Endothelial cell (in vitro differentiated cells): ENCODE results near the gene CERKL. TPM values are rescaled to one million over a fixed set of nuclear protein-coding genes. Genes with fewer than 3 reads are reported as not detected.

Experiments
- DNase-seq: peaks from one replicate; pipeline ENCODE4 v3.0.0; 2021; ENCODE audit warnings: low spot score
- H3K27ac Mint-ChIP-seq: one replicate; pipeline ENCODE4 v1.8.0; 2021; ENCODE audit warnings: mixed read lengths, inconsistent platforms; ENCODE audit not compliant: unreplicated experiment
- H3K27me3 Mint-ChIP-seq: one replicate; pipeline ENCODE4 v1.8.0; 2021; ENCODE audit warnings: mild to moderate bottlenecking, moderate library complexity, mixed read lengths, inconsistent platforms; ENCODE audit not compliant: unreplicated experiment
- H3K36me3 Mint-ChIP-seq: one replicate; pipeline ENCODE4 v1.8.0; 2021; ENCODE audit warnings: mild to moderate bottlenecking, low read depth, mixed read lengths, inconsistent platforms; ENCODE audit not compliant: unreplicated experiment
- H3K4me1 Mint-ChIP-seq: one replicate; pipeline ENCODE4 v1.8.0; 2021; ENCODE audit warnings: mild to moderate bottlenecking, mixed read lengths, inconsistent platforms; ENCODE audit not compliant: unreplicated experiment
- H3K4me3 Mint-ChIP-seq: one replicate; pipeline ENCODE4 v1.8.0; 2021; ENCODE audit warnings: mild to moderate bottlenecking, mixed read lengths, inconsistent platforms; ENCODE audit not compliant: unreplicated experiment
- H3K9me3 Mint-ChIP-seq: one replicate; pipeline ENCODE4 v1.8.0; 2021; ENCODE audit warnings: mixed read lengths, inconsistent platforms; ENCODE audit not compliant: unreplicated experiment
- CTCF ChIP-seq: fragments of 200-600 bp; sonication (generic); IDR thresholded peaks from one replicate; pipeline ENCODE4 v1.5.0; 2021; ENCODE audit warnings: antibody characterized with exemption; ENCODE audit not compliant: unreplicated experiment
- total RNA-seq: library from RNA; stranded (reverse); fragmentation: NEBNext Ultra II Directional; extraction: Animal tissue kit (Norgen Biotek cat#: 25700); gene quantifications from one replicate; pipeline ENCODE4 v1.2.1, GENCODE V29; 2021; ENCODE audit not compliant: unreplicated experiment

CERKL gene
- total RNA-seq, 1 donor from 2014 or later: 0.08 TPM

DNA sequence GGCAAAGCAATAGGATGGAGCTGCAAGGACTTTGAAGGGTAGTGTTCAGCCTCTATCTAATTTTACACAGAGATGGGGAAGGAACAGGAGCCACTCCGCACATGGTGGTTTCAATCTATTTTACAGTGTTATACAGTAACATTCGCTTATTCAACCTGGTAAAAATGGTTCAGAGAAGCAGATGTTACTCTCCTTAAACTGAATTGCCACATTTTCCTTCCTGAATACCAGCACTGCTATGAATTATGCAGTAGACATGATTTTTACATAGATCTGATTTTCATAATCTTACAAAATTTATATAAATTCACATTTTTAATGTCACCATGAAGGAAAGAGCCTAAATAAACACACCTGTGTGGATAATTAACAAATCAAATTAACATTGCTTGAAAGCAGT is 114.7 kb downstream of the CERKL start:
- Mint-ChIP-seq H3K4me1 (no peaks in the 10 kb centered on the region), H3K27me3 (no peaks in the 10 kb centered on the region), H3K9me3 (no peaks in the 10 kb centered on the region), H3K36me3 (no peaks in the 10 kb centered on the region), H3K27ac (no peak overlapping the region), H3K4me3 (no peak overlapping the region)
- DNase-seq: no peak
- no peak for TF ChIP-seq CTCF

GRCh38 chr2:181540421-181540820 is 116.5 kb downstream of the CERKL start:
- no peak for TF ChIP-seq CTCF
- H3K4me1 Mint-ChIP-seq: no peaks in the 10 kb centered on the region
- no peaks in the 10 kb centered on the region for H3K9me3 Mint-ChIP-seq
- H3K4me3 Mint-ChIP-seq: no peak overlapping the region
- no peak overlapping the region for H3K27ac Mint-ChIP-seq
- no peak for DNase-seq
- H3K36me3 Mint-ChIP-seq: no peaks in the 10 kb centered on the region
- no peaks in the 10 kb centered on the region for H3K27me3 Mint-ChIP-seq

- TF ChIP-seq CTCF: no peak
- Mint-ChIP-seq H3K9me3 (no peaks in the 10 kb centered on the region), H3K27me3 (no peaks in the 10 kb centered on the region), H3K4me1 (peaks cover 8% of the 10 kb centered on the region), H3K4me3 (no peak overlapping the region), H3K27ac (no peak overlapping the region), H3K36me3 (no peaks in the 10 kb centered on the region)
- DNase-seq: no peak
Observed at GRCh38 chr2:181536730-181537129, 120.2 kb downstream of the CERKL start.

DNA sequence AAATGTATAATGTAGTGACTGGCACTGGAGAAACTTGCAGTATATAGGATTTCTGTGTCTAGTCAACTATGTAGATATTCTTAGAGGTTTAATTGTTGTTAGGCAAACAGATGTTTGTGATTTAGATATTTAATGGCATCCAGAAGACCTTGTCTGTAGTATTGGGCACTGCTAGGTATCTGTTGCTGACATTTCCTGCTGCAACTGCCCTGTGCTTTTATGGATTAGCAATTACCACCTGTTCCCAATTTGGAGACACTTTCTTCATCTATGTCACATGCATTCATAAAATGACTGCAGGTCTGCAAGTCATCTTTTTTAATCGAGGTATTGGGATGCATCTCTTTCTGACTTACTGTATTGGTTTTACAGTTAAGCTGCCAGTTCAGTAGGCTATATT is 128.5 kb downstream of the CERKL start:
- H3K4me3 Mint-ChIP-seq: no peak overlapping the region
- H3K9me3 Mint-ChIP-seq: no peaks in the 10 kb centered on the region
- H3K27me3 Mint-ChIP-seq: no peaks in the 10 kb centered on the region
- DNase-seq: no peak
- H3K27ac Mint-ChIP-seq: no peak overlapping the region
- no peaks in the 10 kb centered on the region for H3K4me1 Mint-ChIP-seq
- no peak for TF ChIP-seq CTCF
- no peaks in the 10 kb centered on the region for H3K36me3 Mint-ChIP-seq

DNA sequence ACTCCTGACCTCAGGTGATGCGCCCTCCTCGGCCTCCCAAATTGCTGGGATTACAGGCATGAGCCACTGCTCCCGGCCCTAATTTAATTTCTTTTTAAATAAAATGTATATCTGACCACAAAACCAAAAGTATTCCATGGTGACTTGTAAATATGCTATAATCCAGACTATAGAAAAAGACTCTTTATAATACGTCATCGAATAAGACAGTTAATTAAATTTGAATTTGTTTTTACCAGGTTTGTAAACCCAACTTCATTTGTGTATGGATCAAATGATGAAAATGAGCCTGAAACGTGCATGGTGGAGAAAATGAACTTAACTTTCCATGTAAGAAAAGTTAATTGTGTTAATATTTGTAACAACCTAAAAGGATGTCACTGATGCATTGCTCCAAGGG is 129.8 kb downstream of the CERKL start:
- H3K4me3 Mint-ChIP-seq: no peak overlapping the region
- no peaks in the 10 kb centered on the region for H3K27me3 Mint-ChIP-seq
- no peaks in the 10 kb centered on the region for H3K4me1 Mint-ChIP-seq
- no peak overlapping the region for H3K27ac Mint-ChIP-seq
- DNase-seq: no peak
- no peaks in the 10 kb centered on the region for H3K9me3 Mint-ChIP-seq
- no peak for TF ChIP-seq CTCF
- no peaks in the 10 kb centered on the region for H3K36me3 Mint-ChIP-seq
